Naive thymus-derived CD4-positive, alpha-beta T cell (primary cell): ENCODE results near the gene CLTB. TPM values are rescaled to one million over a fixed set of nuclear protein-coding genes. Genes with fewer than 3 reads are reported as not detected.

Experiments
- ATAC-seq: fragments of 150-1000 bp; cut with Tn5 transposase; 2 replicates; pipeline ENCODE4 v1.10.0; 2021; ENCODE audit warnings: mild to moderate bottlenecking, moderate library complexity
- CTCF ChIA-PET: fragments of 350-600 bp; sonication (Branson Sonifier 250); formaldehyde crosslinking; loops from one replicate; lab custom pipeline; 2021; ENCODE audit warnings: antibody characterized with exemption; lab: Charles Lee
- POLR2A ChIA-PET: fragments of 350-600 bp; sonication (Branson Sonifier 250); formaldehyde crosslinking; loops from one replicate; lab custom pipeline; 2021; ENCODE audit warnings: antibody characterized with exemption, inconsistent platforms; lab: Charles Lee
- DNase-seq, 9 donors: peaks; one replicate each; pipeline versions ENCODE4 v3.0.0 to v3.0.0-alpha.2; 2020 to 2022; ENCODE audit warnings: mixed read lengths in 1 of 9
- H3K27ac ChIP-seq: one replicate; pipeline ENCODE4 v1.7.0; 2013; ENCODE audit warnings: mild to moderate bottlenecking, low read depth, low read length, moderate library complexity
- H3K27me3 ChIP-seq, 2 donors: one replicate each; pipeline ENCODE4 v1.7.0; 2013; ENCODE audit warnings: low read length in 2 of 2, mild to moderate bottlenecking in 2 of 2, moderate library complexity in 2 of 2; ENCODE audit not compliant: control insufficient read depth in 2 of 2, insufficient read depth in 2 of 2
- H3K36me3 ChIP-seq, 3 experiments: 1 replicate in 2 of 3; 2 replicates in 1 of 3; pipeline ENCODE4 v1.7.0; 2013; ENCODE audit warnings: low read length in 3 of 3, mild to moderate bottlenecking in 3 of 3, moderate library complexity in 1 of 3; ENCODE audit not compliant: insufficient read depth in 3 of 3, control insufficient read depth in 2 of 3
- H3K4me1 ChIP-seq, 2 donors: one replicate each; pipeline ENCODE4 v1.7.0; 2013; ENCODE audit warnings: low read length in 2 of 2, mild to moderate bottlenecking in 2 of 2, moderate library complexity in 1 of 2; ENCODE audit not compliant: control insufficient read depth in 2 of 2, insufficient read depth in 2 of 2
- H3K4me3 ChIP-seq: 2 replicates; pipeline ENCODE4 v1.7.0; 2013; ENCODE audit warnings: mild to moderate bottlenecking, low read length
- H3K9me3 ChIP-seq, 3 experiments: 1 replicate in 2 of 3; 2 replicates in 1 of 3; pipeline ENCODE4 v1.7.0; 2013; ENCODE audit warnings: low read length in 3 of 3; ENCODE audit not compliant: control insufficient read depth in 2 of 3
- H3K27ac Mint-ChIP-seq, 9 donors: one replicate each; pipeline ENCODE4 v1.8.0; 2020 to 2022; ENCODE audit warnings: mixed read lengths in 9 of 9, mild to moderate bottlenecking in 8 of 9, moderate library complexity in 5 of 9, inconsistent platforms in 2 of 9
- H3K27me3 Mint-ChIP-seq, 5 donors: one replicate each; pipeline ENCODE4 v1.8.0; 2021 to 2022; ENCODE audit warnings: mixed read lengths in 5 of 5, mild to moderate bottlenecking in 1 of 5
- H3K36me3 Mint-ChIP-seq, 5 donors: one replicate each; pipeline ENCODE4 v1.8.0; 2020 to 2022; ENCODE audit warnings: mixed read lengths in 5 of 5, mild to moderate bottlenecking in 3 of 5, inconsistent platforms in 1 of 5
- H3K4me1 Mint-ChIP-seq, 7 donors: one replicate each; pipeline ENCODE4 v1.8.0; 2020 to 2022; ENCODE audit warnings: mixed read lengths in 7 of 7, mild to moderate bottlenecking in 3 of 7, inconsistent platforms in 1 of 7
- H3K4me3 Mint-ChIP-seq, 10 donors: one replicate each; pipeline ENCODE4 v1.8.0; 2020 to 2022; ENCODE audit warnings: mild to moderate bottlenecking in 10 of 10, mixed read lengths in 10 of 10, moderate library complexity in 6 of 10, inconsistent platforms in 2 of 10
- H3K9me3 Mint-ChIP-seq, 11 donors: one replicate each; pipeline ENCODE4 v1.8.0; 2020 to 2022; ENCODE audit warnings: mixed read lengths in 11 of 11, mild to moderate bottlenecking in 4 of 11, inconsistent platforms in 1 of 11, moderate library complexity in 1 of 11
- intact Hi-C, 2 donors: fragments of 100-400 bp; cut with micrococcal nuclease; formaldehyde crosslinking; loops; one replicate each; pipeline ENCODE4 v1.15.1; 2023
- polyA plus RNA-seq, 2 donors: library from polyadenylated mRNA; unstranded; fragments of 300-500 nt; fragmentation: Illumina TruSeq; gene quantifications; one replicate each; pipeline ENCODE4 v1.2.3, GENCODE V29; 2021
- total RNA-seq, 6 experiments: library from RNA in 5 of 6; stranded (reverse) in 5 of 6; gene quantifications; 1 replicate in 5 of 6; 2 replicates in 1 of 6; pipeline ENCODE4 v1.2.3 and lab custom pipeline; 2021 to 2026

Gene CLTB
- total and polyA plus RNA-seq, 7 experiments from 2014 or later: 30.6 to 90.9 (median 66.9) TPM

- peaks cover 0 to 50% (median 5%) of the 10 kb centered on the region in 3 experiments for H3K36me3 ChIP-seq
Observed at GRCh38 chr5:176382721-176383120, 33.6 kb downstream of the CLTB start.

GRCh38 chr5:176381979-176382378, 34.4 kb downstream of the CLTB start:
- Mint-ChIP-seq H3K36me3 (peaks cover 3 to 38% (median 14%) of the 10 kb centered on the region in 5 donors), H3K27me3 (no peaks in the 10 kb centered on the region), H3K9me3 (no peaks in the 10 kb centered on the region), H3K27ac (no peak overlapping the region), H3K4me1 (peaks cover 4 to 16% (median 14%) of the 10 kb centered on the region in 7 donors), H3K4me3 (no peak overlapping the region)
- CTCF ChIA-PET: no interaction called here
- peaks cover under 1 to 3% of the 10 kb centered on the region in 2 donors for H3K4me1 ChIP-seq
- no peak for ATAC-seq
- no peak for DNase-seq
- intact Hi-C loops: loop anchor here in 1 of 2 donors (10.0 kb wide), 1 partner anchor 147 kb away; the partner anchor contains the start of gene SIMC1
- POLR2A ChIA-PET: interaction anchor here (0.9 kb wide), 1 partner anchor 20 kb away, joined by 4 read pairs; no protein-coding TSS in a partner anchor
- no peak overlapping the region for H3K4me3 ChIP-seq
- no peaks in the 10 kb centered on the region for H3K27me3 ChIP-seq
- H3K27ac ChIP-seq: no peak overlapping the region
- no peaks in the 10 kb centered on the region for H3K9me3 ChIP-seq
- peaks cover 0 to 50% (median 5%) of the 10 kb centered on the region in 3 experiments for H3K36me3 ChIP-seq

More at GRCh38 chr5:176382721-176383120, 33.6 kb downstream of the CLTB start:
- intact Hi-C loops: loop anchor here in 1 of 2 donors (10.0 kb wide), 1 partner anchor 148 kb away; the partner anchor contains the start of gene SIMC1
- ChIA-PET POLR2A (no interaction called here), CTCF (no interaction called here)
- peaks cover 8 to 11% of the 10 kb centered on the region in 2 donors for H3K4me1 ChIP-seq
- no peak overlapping the region for H3K27ac ChIP-seq
- H3K27me3 ChIP-seq: no peaks in the 10 kb centered on the region
- Mint-ChIP-seq H3K27ac (no peak overlapping the region), H3K9me3 (no peaks in the 10 kb centered on the region), H3K36me3 (peaks cover 3 to 38% (median 14%) of the 10 kb centered on the region in 5 donors), H3K4me1 (peaks cover 11 to 23% (median 22%) of the 10 kb centered on the region in 7 donors), H3K27me3 (no peaks in the 10 kb centered on the region), H3K4me3 (no peak overlapping the region)
- no peaks in the 10 kb centered on the region for H3K9me3 ChIP-seq
- H3K4me3 ChIP-seq: no peak overlapping the region
- ATAC-seq (no peak), DNase-seq (no peak)

- intact Hi-C loops: loop anchor here in 1 of 2 donors (10.0 kb wide), 1 partner anchor 147 kb away; the partner anchor contains the start of gene SIMC1
- H3K27ac Mint-ChIP-seq: no peak overlapping the region
- POLR2A ChIA-PET: no interaction called here
Observed at GRCh38 chr5:176381423-176381822, 34.9 kb downstream of the CLTB start.

GRCh38 chr5:176379881-176380280, 36.5 kb downstream of the CLTB start:
- CTCF ChIA-PET: no interaction called here
- intact Hi-C loops: loop anchor here in 1 of 2 donors (10.0 kb wide), 1 partner anchor 145 kb away; the partner anchor contains the start of gene SIMC1
- no peak overlapping the region for H3K4me3 Mint-ChIP-seq
- no peaks in the 10 kb centered on the region for H3K27me3 Mint-ChIP-seq
- H3K4me1 Mint-ChIP-seq: no peaks in the 10 kb centered on the region
- no peaks in the 10 kb centered on the region for H3K9me3 Mint-ChIP-seq
- H3K36me3 Mint-ChIP-seq: peaks cover 0 to 32% (median 14%) of the 10 kb centered on the region in 5 donors
- no peaks in the 10 kb centered on the region for H3K4me1 ChIP-seq
- ATAC-seq (no peak), DNase-seq (no peak)
- H3K36me3 ChIP-seq: peaks cover 0 to 40% (median 3%) of the 10 kb centered on the region in 3 experiments
- no peaks in the 10 kb centered on the region for H3K27me3 ChIP-seq
- no peaks in the 10 kb centered on the region for H3K9me3 ChIP-seq
- H3K27ac Mint-ChIP-seq: peak overlapping the region in 2 of 9 donors; percentile 52 to 53
- H3K4me3 ChIP-seq: no peak overlapping the region
- POLR2A ChIA-PET: interaction anchor here (1.0 kb wide), 1 partner anchor 18 kb away, joined by 4 read pairs; the partner anchor contains the start of gene KIAA1191
- no peak overlapping the region for H3K27ac ChIP-seq

More at GRCh38 chr5:176381423-176381822, 34.9 kb downstream of the CLTB start:
- Mint-ChIP-seq H3K9me3 (no peaks in the 10 kb centered on the region), H3K4me3 (no peak overlapping the region), H3K36me3 (peaks cover 3 to 39% (median 14%) of the 10 kb centered on the region in 5 donors), H3K4me1 (peaks cover 0 to 10% (median 9%) of the 10 kb centered on the region in 7 donors), H3K27me3 (no peaks in the 10 kb centered on the region)
- no peaks in the 10 kb centered on the region for H3K27me3 ChIP-seq
- H3K9me3 ChIP-seq: no peaks in the 10 kb centered on the region
- DNase-seq (no peak), ATAC-seq (no peak)
- CTCF ChIA-PET: no interaction called here
- H3K27ac ChIP-seq: no peak overlapping the region
- H3K4me1 ChIP-seq: peaks cover 0 to 2% of the 10 kb centered on the region in 2 donors
- peaks cover 0 to 50% (median 5%) of the 10 kb centered on the region in 3 experiments for H3K36me3 ChIP-seq
- no peak overlapping the region for H3K4me3 ChIP-seq

- Mint-ChIP-seq H3K27ac (peak overlapping the region in 2 of 9 donors; percentile 25 to 57), H3K4me1 (peaks cover 0 to 3% (median 0%) of the 10 kb centered on the region in 7 donors), H3K36me3 (peaks cover 0 to 7% (median 0%) of the 10 kb centered on the region in 5 donors), H3K9me3 (no peaks in the 10 kb centered on the region), H3K27me3 (no peaks in the 10 kb centered on the region), H3K4me3 (no peak overlapping the region)
- intact Hi-C loops: no loop called here
- ChIA-PET POLR2A (no interaction called here), CTCF (no interaction called here)
- no peaks in the 10 kb centered on the region for H3K4me1 ChIP-seq
- no peaks in the 10 kb centered on the region for H3K9me3 ChIP-seq
- no peak overlapping the region for H3K27ac ChIP-seq
- no peaks in the 10 kb centered on the region for H3K27me3 ChIP-seq
- ATAC-seq: peak; percentile 52
- DNase-seq: no peak
- H3K4me3 ChIP-seq: no peak overlapping the region
- peaks cover 0 to 9% (median 0%) of the 10 kb centered on the region in 3 experiments for H3K36me3 ChIP-seq
Observed at GRCh38 chr5:176373100-176373818, 43.1 kb downstream of the CLTB start.

- intact Hi-C loops: no loop called here
- ATAC-seq (peak; percentile 66), DNase-seq (no peak)
- Histone ChIP-seq H3K4me3 (no peak overlapping the region), H3K27me3 (no peaks in the 10 kb centered on the region), H3K4me1 (no peaks in the 10 kb centered on the region), H3K27ac (no peak overlapping the region), H3K9me3 (no peaks in the 10 kb centered on the region), H3K36me3 (peaks cover 0 to 9% (median 0%) of the 10 kb centered on the region in 3 experiments)
- H3K4me3 Mint-ChIP-seq: no peak overlapping the region
- H3K9me3 Mint-ChIP-seq: peaks cover 0 to 2% (median 0%) of the 10 kb centered on the region in 11 donors
- no peaks in the 10 kb centered on the region for H3K27me3 Mint-ChIP-seq
- CTCF ChIA-PET: no interaction called here
- H3K27ac Mint-ChIP-seq: peak overlapping the region in 2 of 9 donors; percentile 56 to 70
- peaks cover 0 to 16% (median 7%) of the 10 kb centered on the region in 5 donors for H3K36me3 Mint-ChIP-seq
- POLR2A ChIA-PET: interaction anchor here (0.7 to 1.4 kb wide), 2 partner anchors 10 to 547 kb away, joined by 3 to 6 read pairs; partner anchors contain the start of gene KIAA1191
- peaks cover 0 to 11% (median 7%) of the 10 kb centered on the region in 7 donors for H3K4me1 Mint-ChIP-seq
Observed at GRCh38 chr5:176371621-176372539, 44.5 kb downstream of the CLTB start.
